ENCODE measurements around the gene RHBDF2.
A peak's percentile ranks its signal among the peaks of the same experiment; 100 is the strongest.

RHBDF2 gene

GRCh38 chr17:76452660-76453430, 48.4 kb downstream of the RHBDF2 start, which contains the start of gene UBE2O:
UBE2O (minus strand) TSS chr17:76453152; CDS start chr17:76453141, 11 bp downstream.
- DNase-seq: peak; percentile 82

GRCh38 chr17:76452127-76452659, 49.0 kb downstream of the RHBDF2 start:
- DNase-seq: no peak

GRCh38 chr17:76451506-76451905, 49.7 kb downstream of the RHBDF2 start:
- no peak for DNase-seq

- DNase-seq: no peak
Measured at GRCh38 chr17:76449126-76449525, 52.1 kb downstream of the RHBDF2 start.

- DNase-seq: no peak
Measured at GRCh38 chr17:76447931-76448652, 53.1 kb downstream of the RHBDF2 start.

GRCh38 chr17:76446449-76447231, 54.6 kb downstream of the RHBDF2 start:
- no peak for DNase-seq

- no peak for DNase-seq
Measured at GRCh38 chr17:76445697-76446448, 55.4 kb downstream of the RHBDF2 start.

- no peak for DNase-seq
Measured at GRCh38 chr17:76444518-76445311, 56.5 kb downstream of the RHBDF2 start.

- DNase-seq: no peak
Measured at GRCh38 chr17:76442341-76443338, 58.6 kb downstream of the RHBDF2 start.

GRCh38 chr17:76441686-76442340, 59.4 kb downstream of the RHBDF2 start:
- DNase-seq: no peak

GRCh38 chr17:76440751-76441362, 60.4 kb downstream of the RHBDF2 start:
- no peak for DNase-seq

- no peak for DNase-seq
Measured at GRCh38 chr17:76439314-76439928, 61.8 kb downstream of the RHBDF2 start.

GRCh38 chr17:76438906-76439305, 62.3 kb downstream of the RHBDF2 start:
- no peak for DNase-seq

GRCh38 chr17:76437467-76438402, 63.5 kb downstream of the RHBDF2 start:
- DNase-seq: no peak

GRCh38 chr17:76435751-76436150, 65.5 kb downstream of the RHBDF2 start:
- DNase-seq: no peak

- DNase-seq: no peak
Measured at GRCh38 chr17:76434870-76435269, 66.4 kb downstream of the RHBDF2 start.

GRCh38 chr17:76433693-76434092, 67.5 kb downstream of the RHBDF2 start:
- no peak for DNase-seq

Measured in NCI-H1092 treated with DMSO at 0.1 percent for 48 hours (cell line).